ENCODE data around the gene NLGN1.

NLGN1 gene

DNA sequence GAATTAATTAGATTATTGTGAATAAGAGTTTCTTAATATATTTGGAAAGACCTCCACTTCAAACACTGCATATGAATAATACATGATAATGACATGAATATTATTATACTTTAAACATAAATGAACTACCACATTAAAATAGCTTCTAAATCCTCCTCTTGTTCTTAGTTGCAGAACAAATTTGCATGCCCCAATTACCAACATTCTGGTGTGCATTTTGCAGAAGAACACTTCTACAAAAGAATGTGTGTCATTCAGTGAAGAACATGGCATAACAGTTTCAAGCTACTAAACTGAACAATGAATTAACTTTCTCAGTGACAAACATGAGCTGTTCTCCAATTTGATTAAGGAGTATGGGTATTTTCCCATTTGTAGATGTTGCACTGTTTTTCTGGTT, 750.3 kb downstream of the NLGN1 start:
- DNase-seq = no peak

DNA sequence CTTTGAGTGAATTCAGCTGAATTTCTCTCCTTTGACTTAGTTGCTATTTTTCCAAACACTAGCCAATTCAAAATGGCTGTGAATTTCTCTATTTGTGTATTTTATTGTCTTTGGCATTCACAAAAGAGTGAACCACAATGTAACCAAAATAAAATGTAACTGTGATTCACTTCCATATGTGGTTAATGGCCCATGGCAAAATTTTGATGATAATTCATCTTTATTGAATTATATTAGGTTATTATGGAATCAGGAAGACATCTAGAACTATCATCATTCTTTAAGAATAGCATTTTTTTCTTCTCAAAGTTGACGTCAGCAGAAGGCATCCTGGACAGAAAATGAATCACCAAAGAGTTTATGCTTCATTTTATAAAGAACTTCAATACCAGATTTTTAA, 756.3 kb downstream of the NLGN1 start:
- DNase-seq = no peak

GRCh38 chr3:174156200-174156599, 758.7 kb downstream of the NLGN1 start:
- DNase-seq = no peak

- DNase-seq = no peak
Measured at GRCh38 chr3:174158674-174159073, 761.1 kb downstream of the NLGN1 start.

- DNase-seq = no peak
Measured at GRCh38 chr3:174159604-174160003, 762.1 kb downstream of the NLGN1 start.

GRCh38 chr3:174162550-174162949, 765.0 kb downstream of the NLGN1 start:
- DNase-seq = no peak

DNA sequence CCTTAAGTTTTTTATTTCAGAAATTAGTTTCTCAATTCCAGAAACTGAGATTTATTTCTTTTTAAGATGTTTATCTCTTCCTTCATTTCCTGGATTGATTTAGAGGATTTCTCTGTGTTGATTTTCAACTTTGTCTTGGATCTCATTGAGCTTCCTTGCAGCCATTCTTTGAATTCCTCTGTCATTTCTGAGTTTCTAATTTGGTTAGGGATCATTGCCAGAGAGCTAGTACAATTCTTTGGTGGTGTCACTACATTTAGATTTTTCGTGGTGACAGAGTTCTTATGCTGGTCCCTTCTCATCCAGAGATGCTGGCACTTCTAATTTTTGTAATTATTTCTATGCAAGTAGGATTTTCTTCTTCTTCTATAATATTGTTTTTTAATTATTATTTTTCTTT, 770.5 kb downstream of the NLGN1 start:
- no peak for DNase-seq

DNA sequence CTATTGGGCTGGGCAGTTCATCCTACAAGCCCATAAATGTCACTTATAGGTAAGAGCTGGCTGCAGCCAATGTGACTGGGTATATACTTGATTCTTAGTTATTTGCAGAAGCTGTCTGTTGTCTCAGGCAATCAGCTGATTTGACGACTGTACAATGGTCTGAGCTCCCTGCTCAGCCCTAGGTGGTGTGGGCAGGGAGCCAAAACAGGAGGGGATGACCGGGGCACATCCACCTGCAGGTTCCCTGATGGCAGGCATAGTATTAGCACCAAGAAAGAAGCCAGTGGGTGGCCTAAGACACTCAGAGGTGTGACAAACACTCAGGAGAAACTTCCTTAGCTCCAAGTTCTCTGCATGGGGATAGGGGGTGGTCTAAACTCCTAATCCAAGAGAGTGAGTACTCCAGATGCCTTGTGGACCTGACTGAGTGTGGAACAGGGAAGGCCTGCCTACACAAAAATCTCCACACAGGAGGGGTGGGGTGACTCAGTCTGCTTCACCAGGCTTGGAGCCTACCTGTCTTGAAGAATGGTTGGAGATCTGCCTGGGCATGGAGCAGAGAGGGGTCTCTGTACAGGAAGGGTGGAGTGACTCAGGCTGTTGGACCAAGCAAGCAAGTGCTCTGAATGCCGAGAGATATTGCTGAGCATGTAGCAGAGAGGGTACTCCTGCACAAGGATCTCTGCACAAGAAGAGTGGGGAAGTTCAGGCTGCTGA, 771.2 kb downstream of the NLGN1 start:
- DNase-seq = no peak

GRCh38 chr3:174169736-174170135, 772.2 kb downstream of the NLGN1 start:
- DNase-seq = no peak

GRCh38 chr3:174170248-174170647, 772.7 kb downstream of the NLGN1 start:
- no peak for DNase-seq

GRCh38 chr3:174186377-174186989, 788.9 kb downstream of the NLGN1 start:
- no peak for DNase-seq

- DNase-seq = no peak
Measured at GRCh38 chr3:174191380-174191779, 793.8 kb downstream of the NLGN1 start.

- DNase-seq = no peak
Measured at GRCh38 chr3:174191895-174192294, 794.4 kb downstream of the NLGN1 start.

- no peak for DNase-seq
Measured at GRCh38 chr3:174192471-174192870, 794.9 kb downstream of the NLGN1 start.

GRCh38 chr3:174193604-174194003, 796.1 kb downstream of the NLGN1 start:
- DNase-seq = no peak

DNA sequence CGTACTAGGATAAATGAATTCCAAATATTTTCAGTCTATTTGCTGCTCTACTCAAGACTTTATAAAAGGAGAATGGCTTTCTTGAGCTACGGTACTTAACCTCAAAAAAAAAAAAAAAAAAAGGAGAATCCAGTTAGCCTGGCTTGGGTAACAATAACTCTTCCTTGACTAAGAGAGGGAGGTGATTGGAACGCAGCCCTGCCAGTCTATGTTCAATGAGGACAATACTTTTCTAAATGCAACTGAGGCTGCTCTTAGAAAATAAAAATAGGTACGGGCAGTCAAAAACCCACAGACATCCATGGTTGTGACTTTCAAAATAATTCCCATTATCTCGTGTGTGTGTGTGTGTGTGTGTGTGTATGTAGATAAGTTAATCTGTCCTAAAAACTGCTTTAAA, 799.9 kb downstream of the NLGN1 start:
- DNase-seq = no peak

DNA sequence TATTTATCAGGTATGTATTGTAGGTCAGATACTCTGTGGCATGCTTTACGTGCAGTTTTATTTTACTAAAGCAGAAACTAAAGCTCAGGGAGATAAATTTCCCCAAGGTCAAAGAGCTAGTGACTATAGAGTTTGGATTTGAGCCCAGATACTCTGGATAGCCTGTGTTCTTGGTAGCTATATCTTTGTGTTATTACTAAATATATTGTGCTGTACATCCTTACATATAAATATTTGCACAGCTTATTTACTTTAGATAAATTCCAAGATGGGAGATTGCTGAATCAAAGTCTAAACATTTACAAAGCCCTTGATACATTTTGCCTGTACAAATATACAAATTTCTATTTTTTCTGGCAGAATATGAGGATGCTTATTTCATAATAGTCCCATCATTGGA, 800.7 kb downstream of the NLGN1 start:
- DNase-seq = no peak

GRCh38 chr3:174199696-174200095, 802.2 kb downstream of the NLGN1 start:
- no peak for DNase-seq

DNA sequence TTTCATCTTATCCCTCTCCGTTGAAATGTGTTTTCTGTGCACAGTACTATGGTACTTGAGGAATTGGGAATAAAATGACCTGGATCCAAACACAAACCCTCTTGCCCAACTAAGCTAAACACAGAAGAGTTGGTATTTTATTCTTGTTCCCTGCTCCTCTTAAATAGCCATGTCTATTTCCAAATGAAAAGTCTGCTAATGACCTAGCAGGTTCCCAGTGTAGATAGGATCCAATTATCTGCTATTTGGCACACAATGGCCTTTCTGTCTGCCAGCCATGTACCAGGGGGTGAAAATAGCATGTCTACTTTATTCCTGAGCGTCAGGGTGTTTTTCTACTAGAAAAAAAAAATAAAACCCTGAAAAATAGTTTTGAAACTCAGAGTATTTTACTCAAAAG, 804.6 kb downstream of the NLGN1 start:
- DNase-seq = no peak

DNA sequence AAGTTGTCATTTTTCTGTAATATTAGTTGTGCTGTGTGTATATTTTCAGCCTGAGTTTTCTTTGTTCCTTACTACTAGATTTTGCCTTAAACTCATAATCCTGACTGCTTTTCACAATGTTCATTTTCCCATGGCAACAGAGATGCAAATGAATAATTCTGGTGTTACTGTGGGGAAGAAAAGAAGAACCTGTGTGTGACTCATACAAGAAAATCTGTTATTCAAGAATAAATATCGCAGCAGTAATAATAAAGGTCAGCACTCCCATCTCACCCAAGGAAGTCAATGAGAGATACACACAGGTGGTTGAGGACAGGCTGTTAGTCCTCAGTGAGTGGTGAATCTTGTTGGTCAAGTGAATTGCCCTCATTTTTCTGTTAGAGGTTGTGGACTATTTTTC, 805.0 kb downstream of the NLGN1 start:
- no peak for DNase-seq

- no peak for DNase-seq
Measured at GRCh38 chr3:174204765-174205164, 807.2 kb downstream of the NLGN1 start.

DNA sequence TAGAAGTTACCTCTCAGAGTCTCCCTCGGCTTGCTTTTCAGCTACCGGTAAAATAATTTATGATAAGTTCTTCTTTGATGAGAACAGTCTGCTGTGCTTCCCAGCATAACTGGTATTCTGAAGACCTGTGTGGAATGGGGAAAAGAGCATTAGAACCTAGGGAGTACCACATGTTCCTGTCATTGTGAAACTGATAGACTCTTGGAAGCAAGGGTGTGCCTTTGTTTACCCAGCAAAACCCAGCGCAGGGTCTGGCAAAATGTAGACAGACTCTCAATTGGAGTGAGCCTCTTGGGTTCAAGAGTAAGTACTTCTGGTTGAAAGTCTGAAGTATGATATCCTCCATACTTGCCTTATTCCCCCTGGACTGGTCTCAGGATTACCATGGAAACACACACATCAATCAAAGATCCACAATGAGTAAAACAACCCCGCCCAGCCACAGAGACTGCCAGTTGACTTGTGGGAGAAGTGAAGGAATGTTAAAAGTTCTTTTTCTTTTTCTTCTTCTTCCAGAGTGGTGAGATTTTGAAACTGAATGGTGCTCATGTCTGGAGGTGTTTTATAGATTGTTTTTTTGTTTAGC, 809.2 kb downstream of the NLGN1 start:
- DNase-seq = no peak

GRCh38 chr3:174208161-174208560, 810.6 kb downstream of the NLGN1 start:
- DNase-seq = no peak

All from anterior cingulate cortex (tissue), 58 donors.